ENCODE results near the gene CEP152.
"Not testable (repeated sequence)": the region's sequence is repeated elsewhere in the genome, so short reads cannot be mapped to it uniquely, and the experiment has no call there.

Gene CEP152

GRCh38 chr15:48811325-48811958 lies 573 bp upstream of the CEP152 start:
- DNase-seq (ENCODE audit: low read depth in 3 of 3, low spot score in 1 of 3) = no peak

DNA sequence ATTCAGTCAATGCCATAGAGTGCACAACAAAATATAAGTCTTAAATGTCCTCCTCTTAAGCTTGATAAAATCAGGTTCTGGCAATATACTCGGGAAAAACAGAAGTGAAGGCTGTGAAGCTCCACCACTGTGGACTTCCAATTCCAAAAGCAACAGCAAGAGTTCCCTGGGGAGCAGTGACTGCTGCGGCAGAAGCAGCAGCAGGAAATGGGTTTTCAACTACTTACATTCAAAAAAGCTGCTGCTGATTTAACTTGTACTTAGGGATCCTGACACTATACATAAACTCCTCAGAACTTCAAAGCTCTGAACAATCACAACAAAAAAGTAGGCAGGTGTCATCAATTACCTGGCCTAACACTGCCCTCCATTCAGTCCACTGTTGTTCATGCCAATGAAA lies 4.7 kb downstream of the CEP152 start:
- DNase-seq (ENCODE audit: low read depth in 3 of 3, low spot score in 1 of 3) = no peak

DNA sequence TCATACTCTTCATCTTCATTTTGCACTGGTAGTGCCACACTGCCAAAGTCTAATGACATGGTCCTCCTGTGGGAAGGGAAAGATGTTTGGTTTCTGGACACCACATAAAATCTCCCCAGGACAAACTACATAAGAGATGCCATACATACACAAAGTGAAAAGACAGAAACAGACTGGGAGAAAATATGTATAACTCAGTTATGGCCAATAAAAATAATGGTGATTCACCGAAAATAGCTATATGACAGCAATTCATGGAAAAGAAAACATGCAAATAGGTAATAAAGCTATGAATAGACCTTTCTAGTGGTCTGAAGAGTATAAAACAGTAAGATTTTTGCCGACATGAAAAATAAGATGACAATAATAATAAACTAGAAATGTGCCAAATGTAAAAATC lies 5.3 kb downstream of the CEP152 start:
- DNase-seq (ENCODE audit: low read depth in 3 of 3, low spot score in 1 of 3) = no peak

GRCh38 chr15:48803877-48804276 lies 7.0 kb downstream of the CEP152 start:
- DNase-seq (ENCODE audit: low read depth in 3 of 3, low spot score in 1 of 3) = no peak

DNA sequence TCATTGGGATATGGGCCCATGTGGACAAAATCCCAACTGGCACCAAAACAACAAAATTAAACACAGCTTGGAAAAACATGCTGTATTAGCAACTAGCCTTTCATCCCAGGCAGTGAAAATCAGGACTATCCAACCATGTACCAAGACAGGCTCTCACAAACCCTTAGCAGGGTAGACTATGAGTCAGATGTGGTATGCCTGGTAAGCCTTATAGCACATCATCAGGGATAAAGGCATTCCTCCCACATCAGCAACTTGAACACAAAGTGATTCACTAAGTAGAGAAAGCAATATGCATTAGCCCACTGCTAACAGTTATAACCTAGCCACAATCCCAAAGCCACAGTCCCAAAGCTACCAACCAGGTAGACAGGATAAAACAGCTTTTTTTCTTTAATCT lies 8.0 kb downstream of the CEP152 start:
- DNase-seq (ENCODE audit: low read depth in 3 of 3, low spot score in 1 of 3) = no peak

DNA sequence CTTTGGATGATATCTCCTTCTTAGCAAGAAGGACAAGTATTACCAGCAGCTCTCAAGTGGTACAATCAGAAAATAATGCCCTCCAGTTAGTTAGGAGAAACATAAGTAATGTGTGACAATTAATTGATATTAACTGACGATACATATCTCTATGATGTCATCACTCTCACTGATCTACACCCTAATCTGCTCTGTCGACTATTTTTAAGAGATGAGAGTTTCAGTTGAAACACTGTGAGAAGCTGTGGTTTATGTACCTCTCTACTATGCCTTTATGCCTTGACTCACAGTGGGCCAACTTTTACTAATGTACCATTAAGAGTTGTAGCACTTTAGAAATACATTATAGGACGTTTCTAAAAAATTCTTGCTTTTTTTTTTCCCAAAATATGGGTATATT lies 8.6 kb downstream of the CEP152 start:
- DNase-seq (ENCODE audit: low read depth in 3 of 3, low spot score in 1 of 3) = no peak

GRCh38 chr15:48800811-48801455 lies 9.9 kb downstream of the CEP152 start:
- no peak for DNase-seq (ENCODE audit: low read depth in 3 of 3, low spot score in 1 of 3)

DNA sequence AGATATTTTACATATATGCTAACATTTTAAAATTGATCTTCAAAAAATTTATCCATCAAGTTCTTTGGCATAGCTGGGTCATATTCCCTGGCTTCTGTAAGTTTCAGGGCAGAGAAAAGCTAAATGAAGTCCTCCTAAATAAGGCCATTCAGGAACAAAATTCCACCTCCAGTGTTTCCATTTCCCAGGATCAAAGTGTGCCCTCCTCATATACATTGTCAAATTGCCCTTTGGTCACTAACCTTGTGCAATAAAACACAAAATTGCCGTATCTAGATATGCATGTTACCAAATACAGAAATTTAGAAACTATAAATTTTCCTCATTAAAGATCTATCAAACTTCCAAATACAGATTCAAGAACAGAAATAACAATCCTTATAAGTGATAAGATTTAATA lies 10.6 kb downstream of the CEP152 start:
- DNase-seq (ENCODE audit: low read depth in 3 of 3, low spot score in 1 of 3) = no peak

DNA sequence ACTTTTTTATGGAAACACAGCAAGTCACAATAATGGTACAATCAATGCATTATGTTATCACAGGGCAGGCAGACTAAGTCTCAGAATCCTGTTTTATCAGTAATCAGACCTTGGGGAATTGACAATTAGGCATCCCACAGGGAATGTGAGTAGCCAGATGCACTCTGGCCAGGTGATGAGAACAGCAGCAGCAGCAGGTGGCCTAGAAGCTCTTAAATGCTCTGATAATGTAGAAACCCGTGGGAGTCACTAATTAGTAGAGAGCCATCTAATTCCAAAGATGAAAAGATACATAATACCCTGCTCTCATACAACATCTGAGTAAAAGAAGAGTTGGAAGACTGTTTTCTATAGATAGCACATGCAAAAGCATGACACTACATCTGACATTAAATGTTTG lies 12.6 kb downstream of the CEP152 start:
- no peak for DNase-seq (ENCODE audit: low read depth in 3 of 3, low spot score in 1 of 3)

DNA sequence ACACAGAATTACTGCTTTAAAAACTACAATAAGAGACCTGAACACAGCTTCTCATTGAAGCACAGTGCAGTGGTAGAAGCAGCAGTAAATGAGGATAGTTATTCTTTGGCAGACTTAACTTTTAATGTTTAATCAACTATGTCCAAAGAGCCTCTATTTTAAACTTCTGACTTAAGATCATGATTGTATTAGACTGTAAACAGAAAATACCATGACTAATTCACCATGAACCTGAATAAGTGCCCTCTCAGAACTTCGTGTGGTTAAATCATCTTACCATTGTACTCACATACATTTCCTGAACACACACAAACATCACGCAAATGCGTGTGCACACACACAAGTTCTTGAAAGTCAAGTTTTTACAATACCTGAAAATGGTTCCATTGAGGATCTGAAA lies 13.9 kb downstream of the CEP152 start:
- DNase-seq (ENCODE audit: low read depth in 3 of 3, low spot score in 1 of 3) = no peak

DNA sequence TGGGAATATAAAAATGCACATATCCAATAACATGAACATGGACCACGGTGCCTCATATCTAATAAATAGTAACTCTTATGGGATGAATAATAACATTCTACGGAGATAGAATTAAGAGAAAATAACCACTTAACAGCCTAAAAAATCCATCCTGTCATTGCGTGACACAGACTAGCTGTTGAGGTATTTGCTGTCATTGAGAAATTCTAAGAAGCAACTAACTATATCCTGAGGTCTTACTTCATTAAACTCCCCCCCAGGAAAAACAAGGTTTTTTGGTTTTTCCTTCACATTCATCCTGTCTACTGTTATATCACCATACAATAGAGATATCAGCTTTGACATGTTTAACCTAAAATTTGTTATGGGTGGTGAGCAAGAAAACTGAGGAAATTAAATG lies 14.3 kb downstream of the CEP152 start:
- DNase-seq (ENCODE audit: low read depth in 3 of 3, low spot score in 1 of 3) = no peak

DNA sequence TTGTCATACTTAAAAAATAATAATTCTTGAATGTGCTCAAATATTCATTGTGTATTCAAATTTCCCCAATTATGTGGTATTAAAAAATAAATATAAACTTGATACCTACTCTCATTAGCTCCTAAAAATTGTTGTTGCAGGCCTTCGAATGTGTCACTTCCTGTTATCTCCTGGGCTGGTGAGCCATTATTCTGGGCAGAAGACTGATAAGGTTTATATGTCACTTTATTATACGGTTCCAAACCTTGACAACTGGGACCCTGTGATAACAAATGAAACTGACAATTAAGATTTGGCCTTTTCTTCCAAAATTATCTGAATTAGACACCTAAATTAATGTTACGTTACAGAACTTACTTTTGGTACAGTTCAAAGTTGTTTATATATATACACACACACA lies 15.0 kb downstream of the CEP152 start:
- no peak for DNase-seq (ENCODE audit: low read depth in 3 of 3, low spot score in 1 of 3)

- DNase-seq (ENCODE audit: low read depth in 3 of 3, low spot score in 1 of 3) = no peak
Measured at GRCh38 chr15:48794697-48795134, 16.2 kb downstream of the CEP152 start.

DNA sequence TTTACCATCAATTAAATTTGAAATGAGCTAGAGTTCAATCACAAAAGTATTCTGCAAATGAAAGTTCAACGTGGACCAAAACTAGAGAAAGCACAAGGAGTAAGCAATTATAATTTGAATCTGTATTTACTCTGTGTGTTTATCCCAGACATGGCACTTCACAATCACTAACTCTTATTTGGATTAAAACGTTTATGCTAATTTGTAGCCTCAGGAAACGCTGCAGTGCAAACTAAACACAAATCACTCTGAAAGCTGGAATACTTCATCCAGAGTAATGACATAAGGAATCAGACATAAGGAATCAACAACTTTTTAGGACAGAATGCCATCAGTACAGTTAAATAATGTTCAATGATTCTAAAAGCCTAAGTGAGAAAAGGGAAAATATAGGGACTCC lies 18.5 kb downstream of the CEP152 start:
- no peak for DNase-seq (ENCODE audit: low read depth in 3 of 3, low spot score in 1 of 3)

GRCh38 chr15:48790466-48791115 lies 20.3 kb downstream of the CEP152 start:
- DNase-seq (ENCODE audit: low read depth in 3 of 3, low spot score in 1 of 3) = not testable (repeated sequence)

DNA sequence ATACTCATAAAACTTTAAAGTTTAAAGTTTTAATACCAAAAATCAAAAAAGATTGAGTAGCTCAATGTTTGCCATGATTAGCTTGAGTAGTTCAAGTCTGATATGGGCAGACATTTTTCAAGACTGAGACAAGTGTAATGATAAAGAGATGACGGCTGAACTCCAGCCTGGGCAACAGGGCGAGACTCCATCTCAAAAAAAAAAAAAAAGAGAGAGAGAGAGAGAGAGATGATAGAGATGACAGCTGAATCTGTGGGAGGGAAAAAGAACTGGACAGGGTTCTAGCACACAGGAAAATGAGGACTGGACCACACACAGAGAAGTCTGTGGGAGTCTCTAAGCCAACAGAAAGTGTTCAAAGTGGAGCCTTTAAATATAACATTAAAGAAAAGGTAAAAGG lies 25.2 kb downstream of the CEP152 start:
- DNase-seq (ENCODE audit: low read depth in 3 of 3, low spot score in 1 of 3) = no peak

DNA sequence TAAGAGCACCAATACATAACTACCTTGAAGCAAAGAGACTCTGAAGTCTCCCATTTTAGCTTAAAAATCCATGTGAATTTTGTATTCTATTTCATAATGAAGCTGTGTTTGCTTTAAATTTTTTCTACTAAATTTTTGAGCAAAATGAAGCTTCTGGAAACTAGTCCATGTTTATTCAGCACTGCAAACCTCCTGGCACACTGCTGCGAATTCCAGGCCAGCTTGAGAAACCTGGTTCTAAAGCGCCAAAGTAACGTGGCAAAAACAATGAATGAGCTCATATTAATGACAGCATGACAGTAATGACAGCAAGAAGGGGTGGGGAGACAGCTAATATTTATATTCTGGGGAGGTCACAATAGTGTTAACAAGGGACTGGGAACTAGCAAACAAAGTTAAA lies 25.7 kb downstream of the CEP152 start:
- DNase-seq (ENCODE audit: low read depth in 3 of 3, low spot score in 1 of 3) = no peak

GRCh38 chr15:48784756-48785155 lies 26.1 kb downstream of the CEP152 start:
- DNase-seq (ENCODE audit: low read depth in 3 of 3, low spot score in 1 of 3) = no peak

DNA sequence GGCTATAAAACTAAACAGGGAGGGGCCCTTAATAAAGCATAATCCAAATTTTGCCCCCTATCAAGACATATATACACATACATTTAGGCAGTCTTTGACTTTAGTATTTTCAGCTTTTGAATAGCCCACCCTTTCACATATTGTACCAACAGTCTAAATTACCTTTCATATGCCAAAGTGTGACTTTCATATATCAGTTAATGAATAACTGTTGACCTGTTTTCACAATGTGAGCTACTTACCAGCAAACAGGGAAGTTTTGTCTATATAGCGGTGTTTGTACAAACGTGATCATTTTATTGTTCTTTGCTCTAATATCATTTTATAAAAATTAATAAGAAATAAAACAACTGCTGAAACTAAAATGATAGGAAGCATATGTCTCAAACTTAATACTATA lies 28.0 kb downstream of the CEP152 start:
- no peak for DNase-seq (ENCODE audit: low read depth in 3 of 3, low spot score in 1 of 3)

- no peak for DNase-seq (ENCODE audit: low read depth in 3 of 3, low spot score in 1 of 3)
Measured at GRCh38 chr15:48781481-48782081, 29.3 kb downstream of the CEP152 start.

GRCh38 chr15:48781017-48781416 lies 29.9 kb downstream of the CEP152 start:
- no peak for DNase-seq (ENCODE audit: low read depth in 3 of 3, low spot score in 1 of 3)

DNA sequence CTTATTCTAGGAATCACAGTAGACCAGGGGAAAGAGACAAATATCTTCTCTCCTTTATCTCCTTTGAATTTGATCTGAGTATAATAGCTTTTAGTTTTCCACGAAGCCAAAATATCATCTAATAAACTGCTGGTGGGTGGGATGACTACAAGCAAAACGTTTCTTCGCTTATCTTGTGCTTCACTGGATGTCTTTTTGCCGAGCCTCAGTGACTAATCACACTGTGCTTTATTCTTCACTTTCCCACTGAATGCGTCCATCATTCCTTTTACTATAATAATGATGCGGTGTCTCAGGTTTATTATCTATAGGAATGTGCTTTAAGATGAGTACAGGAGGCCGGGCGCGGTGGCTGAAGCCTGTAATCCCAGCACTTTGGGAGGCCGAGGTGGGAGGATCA lies 32.5 kb downstream of the CEP152 start:
- DNase-seq (ENCODE audit: low read depth in 3 of 3, low spot score in 1 of 3) = no peak

Data from stimulated activated CD4-positive, alpha-beta T cell treated with anti-CD3 and anti-CD28 coated beads, TNF-alpha, amount 100 ng/mL, for 1 hour (primary cell).